Measurements from ENCODE around the gene GAK. TPM values are rescaled to one million over a fixed set of nuclear protein-coding genes. Genes with fewer than 3 reads are reported as not detected.
A peak's percentile ranks its signal among the peaks of the same experiment; 100 is the strongest.

The GAK gene
- total and polyA plus RNA-seq, 5 donors = 35.5 to 45.6 (median 39.4) TPM

DNA sequence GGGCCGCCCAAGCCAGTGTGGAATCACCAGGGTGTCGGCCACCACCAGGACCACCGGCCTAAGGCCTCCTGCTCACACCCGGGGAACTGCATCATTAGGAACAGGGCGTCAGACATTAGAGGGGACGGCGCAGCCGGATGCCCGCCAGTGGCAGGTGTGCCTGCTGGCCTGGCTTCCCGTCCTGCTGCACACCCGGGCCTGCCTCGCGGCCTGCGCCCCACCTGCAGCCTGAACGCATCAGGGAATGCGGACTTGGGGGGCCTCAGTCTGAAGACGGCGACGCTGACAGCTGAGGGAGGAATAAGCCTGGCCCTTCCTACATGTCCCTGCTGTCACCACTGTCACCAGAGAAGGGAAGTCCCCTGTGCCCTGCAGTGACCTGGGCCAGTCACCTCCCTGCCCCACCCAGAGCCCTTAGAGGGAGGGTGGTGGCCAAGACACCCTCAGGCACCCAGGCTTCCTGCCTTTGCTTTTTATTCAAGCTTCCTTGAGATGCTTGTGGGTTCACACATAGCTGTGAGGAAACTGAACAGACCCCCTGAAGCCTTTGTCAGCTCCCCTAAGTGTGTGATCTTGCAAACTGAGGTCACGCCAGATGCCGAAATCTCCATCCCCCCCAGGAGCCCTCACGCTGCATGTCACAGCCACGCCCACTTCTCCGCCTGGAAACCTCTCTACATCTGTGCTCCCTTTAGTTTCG lies 38.1 kb upstream of the GAK start:
- ATAC-seq (no peak), DNase-seq (peak in 1 of 3 donors; percentile 32)
- intact Hi-C loops (cut with DNase I) = no loop called here
- Histone ChIP-seq H3K9me3 (ENCODE audit: control insufficient read depth, low read length) (no peaks in the 10 kb centered on the region), H3K27me3 (ENCODE audit: control insufficient read depth, insufficient read depth) (no peaks in the 10 kb centered on the region), H3K27ac (ENCODE audit: low read length) (no peak overlapping the region), H3K4me1 (ENCODE audit: control insufficient read depth, insufficient read depth, low read length) (peaks cover 3% of the 10 kb centered on the region), H3K4me3 (ENCODE audit: low read length) (no peak overlapping the region)
- 94% methylated on average over 25 of the region's 25 CpGs for WGBS

DNA sequence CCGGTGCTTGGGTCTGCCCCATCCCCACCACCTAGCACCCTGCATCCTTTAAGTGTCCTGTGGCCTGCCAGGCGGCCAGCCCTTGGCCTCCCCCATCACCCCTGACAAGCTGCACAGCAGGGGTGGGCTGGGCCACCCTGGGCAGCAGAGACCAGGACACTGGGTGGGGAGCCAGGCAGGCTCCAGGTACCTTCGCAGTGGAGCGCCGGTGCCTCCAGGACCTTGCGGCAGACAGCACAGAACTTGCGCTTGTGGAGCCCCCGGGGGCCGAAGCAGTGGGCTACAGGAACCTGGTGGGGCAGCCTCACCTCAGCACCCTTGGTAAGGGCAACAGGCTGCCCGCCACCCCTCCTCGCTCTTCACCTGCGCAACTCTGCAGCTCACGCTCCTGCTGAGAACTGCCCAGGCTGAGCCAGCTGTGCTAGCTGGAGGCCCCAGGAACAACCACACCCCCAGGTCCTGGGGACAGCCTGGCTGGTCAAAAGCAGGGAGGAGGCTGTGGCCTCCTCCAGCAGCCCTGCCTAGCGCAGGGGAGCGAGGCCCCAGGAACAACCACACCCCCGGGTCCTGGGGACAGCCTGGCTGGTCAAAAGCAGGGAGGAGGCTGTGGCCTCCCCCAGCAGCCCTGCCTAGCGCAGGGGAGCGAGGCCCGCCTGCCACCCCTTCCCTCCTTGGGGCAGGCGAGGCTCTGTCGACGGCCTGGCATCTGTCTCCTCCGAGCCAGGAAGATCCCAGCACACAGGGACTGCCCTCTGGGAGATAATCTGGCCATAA lies 36.7 kb upstream of the GAK start:
- no peaks in the 10 kb centered on the region for H3K27me3 ChIP-seq (ENCODE audit: control insufficient read depth, insufficient read depth)
- no peak for ATAC-seq
- intact Hi-C loops (cut with DNase I) = no loop called here
- H3K9me3 ChIP-seq (ENCODE audit: control insufficient read depth, low read length) = no peaks in the 10 kb centered on the region
- no peak overlapping the region for H3K4me3 ChIP-seq (ENCODE audit: low read length)
- DNase-seq = peak in 2 of 3 donors; percentile 40 to 58
- no peak overlapping the region for H3K27ac ChIP-seq (ENCODE audit: low read length)
- peaks cover 3% of the 10 kb centered on the region for H3K4me1 ChIP-seq (ENCODE audit: control insufficient read depth, insufficient read depth, low read length)
- WGBS = 83% methylated on average over 23 of the region's 23 CpGs

DNA sequence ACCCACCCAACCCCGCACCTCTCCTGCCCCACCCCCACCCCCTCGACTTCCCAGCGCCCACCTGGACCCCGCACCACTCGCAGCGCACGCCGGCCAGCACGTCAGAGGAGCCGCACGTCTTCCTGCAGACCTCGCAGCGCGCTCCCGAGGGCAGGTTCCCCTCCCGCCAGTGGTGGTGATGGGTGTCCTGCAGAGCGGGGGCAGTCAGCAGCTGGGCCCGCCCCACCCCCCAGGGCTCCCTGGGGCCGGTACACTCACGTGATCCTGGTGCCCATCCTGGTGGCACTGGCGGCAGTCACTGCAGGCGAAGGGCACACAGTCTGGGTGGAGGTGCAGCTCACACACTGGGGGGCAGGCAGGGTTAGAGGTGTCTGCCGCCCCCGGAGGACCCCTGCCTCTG lies 36.1 kb upstream of the GAK start:
- no peak for ATAC-seq
- no peak for DNase-seq
- H3K27me3 ChIP-seq (ENCODE audit: control insufficient read depth, insufficient read depth) = no peaks in the 10 kb centered on the region
- no peak overlapping the region for H3K4me3 ChIP-seq (ENCODE audit: low read length)
- H3K4me1 ChIP-seq (ENCODE audit: control insufficient read depth, insufficient read depth, low read length) = peaks cover 3% of the 10 kb centered on the region
- 26% methylated on average over 24 of the region's 24 CpGs for WGBS
- intact Hi-C loops (cut with DNase I) = no loop called here
- no peak overlapping the region for H3K27ac ChIP-seq (ENCODE audit: low read length)
- no peaks in the 10 kb centered on the region for H3K9me3 ChIP-seq (ENCODE audit: control insufficient read depth, low read length)

DNA sequence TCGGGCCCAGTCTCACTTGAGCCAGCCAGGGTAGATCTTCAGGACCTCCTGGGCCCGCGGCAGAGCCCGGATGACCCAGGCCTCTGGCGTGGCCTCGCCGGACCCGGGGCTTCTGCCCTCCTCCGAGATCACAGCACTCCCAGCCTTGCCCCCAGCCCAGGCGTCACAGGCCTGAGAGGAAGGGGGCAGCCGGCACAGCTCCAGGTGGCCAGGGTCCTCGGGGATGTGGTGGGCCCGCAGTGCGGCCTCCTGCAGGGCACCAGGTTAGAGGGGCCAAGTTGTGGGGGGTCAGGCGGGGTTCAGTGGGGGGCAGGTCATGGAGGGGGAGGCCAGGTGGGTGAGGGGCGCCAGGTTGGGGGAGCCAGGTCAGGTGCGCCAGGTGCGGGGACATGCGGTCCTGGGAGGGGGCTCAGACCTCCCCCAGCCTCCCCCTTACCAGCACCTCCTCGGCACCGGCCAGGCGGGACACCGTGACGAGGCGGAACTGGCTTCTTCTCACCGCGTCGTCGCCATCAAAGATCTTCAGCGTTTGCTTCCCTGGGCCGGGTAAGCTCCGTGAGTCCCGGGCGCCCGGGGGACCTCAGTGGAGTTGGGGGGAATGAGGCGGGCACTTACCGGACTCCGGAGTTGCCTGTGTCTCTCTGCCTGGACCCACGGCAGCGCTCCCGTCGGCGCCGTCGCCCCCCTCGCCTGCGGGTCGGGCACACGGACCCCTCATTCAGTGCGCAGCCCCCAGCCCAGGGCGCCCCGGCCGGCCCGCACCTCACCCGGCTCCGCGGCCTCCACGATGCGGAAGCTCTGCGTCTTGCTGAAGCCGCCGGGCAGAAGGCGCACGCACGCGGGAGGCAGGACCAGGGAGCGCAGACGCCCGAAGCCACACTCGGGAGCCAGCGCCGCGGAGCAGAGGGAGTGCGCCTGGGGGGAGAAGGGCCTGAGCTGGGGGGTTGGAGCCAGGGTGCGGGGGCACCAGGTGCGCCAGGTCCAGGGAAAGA lies 35.3 kb upstream of the GAK start:
- no peak overlapping the region for H3K4me3 ChIP-seq (ENCODE audit: low read length)
- no peaks in the 10 kb centered on the region for H3K27me3 ChIP-seq (ENCODE audit: control insufficient read depth, insufficient read depth)
- H3K27ac ChIP-seq (ENCODE audit: low read length) = no peak overlapping the region
- DNase-seq = peak in 2 of 3 donors; percentile 47 to 66
- peaks cover 3% of the 10 kb centered on the region for H3K4me1 ChIP-seq (ENCODE audit: control insufficient read depth, insufficient read depth, low read length)
- no peak for ATAC-seq
- H3K9me3 ChIP-seq (ENCODE audit: control insufficient read depth, low read length) = no peaks in the 10 kb centered on the region
- 46% methylated on average over 76 of the region's 76 CpGs for WGBS
- intact Hi-C loops (cut with DNase I) = no loop called here

DNA sequence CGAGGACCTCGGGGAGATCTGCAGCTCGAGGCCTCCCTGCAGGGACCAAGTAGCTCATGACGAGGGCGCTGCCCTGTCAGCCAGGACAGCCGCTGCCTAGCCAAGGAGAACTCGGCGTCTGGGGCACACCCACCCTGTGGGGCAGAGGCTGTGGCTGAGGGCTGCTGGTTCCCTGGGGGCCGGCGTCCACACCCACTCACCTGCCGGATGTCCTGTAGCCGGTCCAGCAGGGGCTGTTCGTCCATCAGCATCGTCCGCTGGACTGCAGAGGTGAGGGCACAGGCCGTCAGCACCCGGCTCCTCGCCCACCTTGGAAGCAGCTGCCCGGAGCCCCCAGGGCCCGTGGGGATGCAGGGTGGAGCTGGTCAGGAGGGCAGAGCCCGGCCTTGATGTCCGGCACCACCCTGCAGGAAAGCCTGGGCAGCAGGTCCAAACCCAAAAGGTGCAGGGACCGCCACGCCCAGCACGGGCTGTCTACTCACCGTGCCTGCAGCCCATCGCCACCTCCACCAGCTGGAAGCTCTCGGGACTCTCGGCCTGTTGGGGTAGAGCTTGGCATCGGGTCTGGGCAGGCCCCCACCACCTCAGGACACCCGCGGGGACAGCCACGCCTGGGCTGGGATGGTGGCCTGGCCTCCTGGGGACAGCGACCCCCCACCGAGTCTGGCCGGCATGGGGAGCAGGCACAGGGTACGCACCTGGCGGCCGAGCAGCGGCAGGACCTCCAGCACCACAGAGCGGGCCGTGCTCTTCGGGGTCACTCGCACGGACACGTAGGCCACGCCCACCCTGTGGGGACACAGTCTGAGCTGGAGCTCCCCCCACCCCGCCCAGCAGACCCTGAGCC lies 34.4 kb upstream of the GAK start:
- DNase-seq = peak in 2 of 3 donors; percentile 57 to 68
- Histone ChIP-seq H3K4me1 (ENCODE audit: control insufficient read depth, insufficient read depth, low read length) (no peaks in the 10 kb centered on the region), H3K9me3 (ENCODE audit: control insufficient read depth, low read length) (no peaks in the 10 kb centered on the region), H3K4me3 (ENCODE audit: low read length) (no peak overlapping the region), H3K27me3 (ENCODE audit: control insufficient read depth, insufficient read depth) (no peaks in the 10 kb centered on the region), H3K27ac (ENCODE audit: low read length) (no peak overlapping the region)
- intact Hi-C loops (cut with DNase I) = no loop called here
- no peak for ATAC-seq
- 91% methylated on average over 48 of the region's 48 CpGs for WGBS

DNA sequence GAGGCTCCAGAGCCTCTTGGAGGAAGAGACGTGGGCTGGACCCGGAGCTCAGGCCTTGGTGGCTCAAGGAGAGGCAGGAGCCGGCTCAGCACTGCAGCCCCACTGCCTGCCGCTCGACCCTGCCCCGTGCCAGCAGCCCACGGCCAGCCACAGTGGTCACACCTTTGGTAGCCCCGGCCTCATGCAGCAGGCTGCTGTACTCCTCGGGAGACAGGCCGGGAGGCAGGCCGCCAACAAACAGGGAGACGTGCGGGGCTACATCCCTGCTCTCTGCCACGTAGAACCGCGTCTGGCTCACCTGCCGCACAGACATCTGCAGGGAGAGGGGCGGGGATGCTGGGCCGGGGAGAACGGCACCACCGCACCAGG lies 33.6 kb upstream of the GAK start:
- WGBS = 92% methylated on average over 21 of the region's 21 CpGs
- ATAC-seq = no peak
- no peak overlapping the region for H3K4me3 ChIP-seq (ENCODE audit: low read length)
- peak in 1 of 3 donors; percentile 31 for DNase-seq
- no peak overlapping the region for H3K27ac ChIP-seq (ENCODE audit: low read length)
- H3K4me1 ChIP-seq (ENCODE audit: control insufficient read depth, insufficient read depth, low read length) = no peaks in the 10 kb centered on the region
- intact Hi-C loops (cut with DNase I) = no loop called here
- no peaks in the 10 kb centered on the region for H3K27me3 ChIP-seq (ENCODE audit: control insufficient read depth, insufficient read depth)
- no peaks in the 10 kb centered on the region for H3K9me3 ChIP-seq (ENCODE audit: control insufficient read depth, low read length)

DNA sequence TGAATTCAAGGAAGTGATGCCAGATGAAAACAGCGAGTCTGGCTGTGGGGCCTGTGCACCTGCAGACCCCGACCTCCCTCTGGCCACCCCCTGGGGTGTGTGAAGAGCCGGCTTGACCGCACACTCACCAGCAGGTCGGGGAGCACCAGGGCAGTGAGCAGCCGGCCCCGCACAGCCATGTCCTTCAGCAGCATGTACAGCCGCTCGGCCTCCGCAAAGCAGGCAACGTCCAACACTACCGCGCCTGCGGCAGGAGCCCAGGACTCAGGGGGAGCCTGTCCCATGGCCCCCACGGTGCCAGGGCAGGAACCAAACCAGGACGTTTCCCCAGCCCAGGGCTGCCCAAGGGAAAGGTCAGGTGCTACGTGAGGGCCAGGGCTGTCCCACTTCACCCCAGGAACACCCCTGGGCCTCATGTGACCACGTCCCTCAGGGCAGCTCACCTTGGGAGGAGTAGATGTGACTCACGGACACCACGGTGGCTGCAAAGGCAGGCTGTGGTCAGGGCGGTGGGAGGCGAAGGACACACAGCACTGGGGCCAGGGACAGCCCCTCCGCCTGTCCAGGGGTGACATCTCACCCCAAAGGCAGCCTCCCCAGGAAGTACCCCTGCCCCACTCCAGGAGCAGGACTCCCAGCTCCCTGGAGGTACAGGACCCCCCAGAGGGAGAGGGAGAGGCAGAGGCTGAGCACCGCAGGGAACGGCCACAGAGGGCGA lies 33.1 kb upstream of the GAK start:
- Histone ChIP-seq H3K4me3 (ENCODE audit: low read length) (no peak overlapping the region), H3K4me1 (ENCODE audit: control insufficient read depth, insufficient read depth, low read length) (no peaks in the 10 kb centered on the region), H3K9me3 (ENCODE audit: control insufficient read depth, low read length) (no peaks in the 10 kb centered on the region), H3K27me3 (ENCODE audit: control insufficient read depth, insufficient read depth) (no peaks in the 10 kb centered on the region), H3K27ac (ENCODE audit: low read length) (no peak overlapping the region)
- DNase-seq = peak in 2 of 3 donors; percentile 11 to 42
- WGBS = 91% methylated on average over 26 of the region's 26 CpGs
- intact Hi-C loops (cut with DNase I) = no loop called here
- ATAC-seq = no peak

DNA sequence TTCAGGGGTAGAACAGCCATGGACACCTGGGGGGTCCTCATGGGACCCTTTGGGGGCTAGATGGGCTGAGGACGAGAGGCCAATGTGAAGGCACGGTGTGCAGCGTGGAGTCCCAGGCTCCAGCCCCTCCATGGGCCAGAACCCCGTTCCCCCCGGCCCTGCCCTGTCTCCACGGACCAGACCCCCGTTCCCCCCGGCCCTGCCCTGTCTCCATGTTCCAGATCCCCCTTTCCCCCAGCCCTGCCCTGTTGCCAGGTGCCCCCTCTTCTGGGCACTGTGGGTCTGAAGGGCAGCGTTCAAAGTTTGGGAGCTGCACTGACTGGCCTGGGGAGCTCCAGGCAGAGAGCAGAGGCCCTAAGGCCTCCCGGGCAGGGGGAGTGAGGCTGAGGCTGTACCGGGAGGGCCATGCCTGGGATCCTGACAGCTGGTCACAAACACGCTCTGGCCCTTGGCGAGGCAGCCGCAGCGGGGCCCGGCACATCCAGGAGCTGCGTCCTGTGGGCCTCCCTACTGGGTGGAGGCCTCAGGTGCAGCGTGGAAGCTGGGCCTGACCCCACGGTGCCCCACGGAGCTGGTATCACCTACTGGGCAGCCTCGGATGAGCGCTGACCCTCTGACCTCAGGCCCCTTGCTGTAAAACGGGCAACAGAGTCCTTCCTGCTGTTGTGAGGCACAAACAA lies 32.4 kb upstream of the GAK start:
- intact Hi-C loops (cut with DNase I) = no loop called here
- no peaks in the 10 kb centered on the region for H3K9me3 ChIP-seq (ENCODE audit: control insufficient read depth, low read length)
- H3K27me3 ChIP-seq (ENCODE audit: control insufficient read depth, insufficient read depth) = no peaks in the 10 kb centered on the region
- H3K4me3 ChIP-seq (ENCODE audit: low read length) = no peak overlapping the region
- no peak overlapping the region for H3K27ac ChIP-seq (ENCODE audit: low read length)
- no peaks in the 10 kb centered on the region for H3K4me1 ChIP-seq (ENCODE audit: control insufficient read depth, insufficient read depth, low read length)
- peak; percentile 18 to 57 (median 36) for DNase-seq
- 89% methylated on average over 23 of the region's 23 CpGs for WGBS
- ATAC-seq = no peak

DNA sequence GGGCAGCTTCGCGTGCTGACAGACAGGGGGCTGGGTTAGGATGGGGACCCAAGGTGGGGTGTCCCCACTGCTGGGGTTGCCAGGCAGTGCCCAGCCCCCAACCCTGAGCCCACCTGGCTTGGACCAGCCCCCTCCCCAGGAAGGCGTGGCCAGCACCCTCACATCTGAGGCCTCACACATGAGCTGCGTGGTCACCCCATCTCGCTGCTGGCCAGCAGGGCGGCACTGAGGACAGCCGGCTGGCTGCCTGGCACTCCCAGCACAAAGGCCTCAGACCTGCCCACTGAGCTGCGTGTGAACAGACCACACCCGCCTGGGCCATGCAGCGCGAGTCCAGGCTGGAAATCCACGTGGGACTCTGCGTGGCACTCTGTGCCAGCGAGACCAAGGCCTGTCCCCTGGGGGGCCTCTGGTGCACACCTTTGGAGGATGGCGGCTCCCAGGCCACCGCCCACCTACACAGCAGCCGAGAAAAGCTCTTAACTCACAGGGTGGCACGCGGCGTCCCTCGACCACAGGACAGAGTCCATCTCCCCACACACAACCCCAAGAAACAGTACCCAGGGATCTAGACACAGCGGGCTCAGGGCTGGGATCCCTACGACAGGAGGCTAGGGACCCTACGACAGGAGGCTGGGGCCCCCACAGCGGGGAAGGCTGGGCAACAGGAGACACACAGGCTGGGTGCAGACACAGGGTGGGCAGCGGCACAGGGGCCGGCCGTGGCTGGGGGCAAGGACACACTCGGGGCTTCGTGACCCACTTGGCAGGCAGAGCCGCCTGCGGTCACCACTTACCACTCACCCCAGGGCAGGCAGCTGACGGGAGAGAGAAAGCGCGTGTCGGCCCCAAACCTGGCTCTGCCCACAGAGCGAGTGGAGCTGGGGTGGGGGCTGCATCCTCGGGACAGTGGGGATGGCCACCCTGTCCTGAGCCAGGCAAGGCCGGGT lies 31.4 kb upstream of the GAK start:
- H3K9me3 ChIP-seq (ENCODE audit: control insufficient read depth, low read length) = no peaks in the 10 kb centered on the region
- H3K4me1 ChIP-seq (ENCODE audit: control insufficient read depth, insufficient read depth, low read length) = no peaks in the 10 kb centered on the region
- 95% methylated on average over 39 of the region's 39 CpGs for WGBS
- H3K4me3 ChIP-seq (ENCODE audit: low read length) = no peak overlapping the region
- peak; percentile 9 to 59 (median 45) for DNase-seq
- H3K27ac ChIP-seq (ENCODE audit: low read length) = no peak overlapping the region
- no peak for ATAC-seq
- H3K27me3 ChIP-seq (ENCODE audit: control insufficient read depth, insufficient read depth) = no peaks in the 10 kb centered on the region
- intact Hi-C loops (cut with DNase I) = no loop called here

All from right cardiac atrium (tissue), 5 donors.